HG02973 (cell line): ENCODE results near the gene LITAF.
"Not testable (repeated sequence)": the region's sequence is repeated elsewhere in the genome, so short reads cannot be mapped to it uniquely, and the experiment has no call there.

Experiments
- ATAC-seq: cut with Tn5 transposase; IDR thresholded peaks from one replicate; pipeline ENCODE4 v1.9.1; 2021; ENCODE audit warnings: moderate library complexity; ENCODE audit not compliant: unreplicated experiment

The LITAF gene

DNA sequence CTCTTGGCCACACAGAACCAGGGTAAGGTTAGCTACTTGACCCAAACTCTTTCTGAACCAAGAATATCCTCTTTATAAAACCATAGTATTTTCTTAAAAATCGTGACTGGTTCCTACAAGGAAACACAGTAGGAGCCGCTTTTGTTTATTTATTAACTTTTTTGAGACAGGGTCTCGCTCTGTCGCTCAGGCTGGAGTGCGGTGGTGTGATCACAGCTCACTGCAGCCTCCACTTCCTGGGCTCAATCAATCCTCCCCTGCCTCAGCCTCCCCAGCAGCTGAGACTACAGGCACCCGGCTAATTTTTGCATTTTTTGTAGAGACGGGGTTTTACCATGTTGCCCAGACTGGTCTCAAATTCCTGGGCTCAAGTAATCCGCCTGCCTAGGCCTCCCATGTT lies 14.7 kb upstream of the LITAF start:
- ATAC-seq: no peak

DNA sequence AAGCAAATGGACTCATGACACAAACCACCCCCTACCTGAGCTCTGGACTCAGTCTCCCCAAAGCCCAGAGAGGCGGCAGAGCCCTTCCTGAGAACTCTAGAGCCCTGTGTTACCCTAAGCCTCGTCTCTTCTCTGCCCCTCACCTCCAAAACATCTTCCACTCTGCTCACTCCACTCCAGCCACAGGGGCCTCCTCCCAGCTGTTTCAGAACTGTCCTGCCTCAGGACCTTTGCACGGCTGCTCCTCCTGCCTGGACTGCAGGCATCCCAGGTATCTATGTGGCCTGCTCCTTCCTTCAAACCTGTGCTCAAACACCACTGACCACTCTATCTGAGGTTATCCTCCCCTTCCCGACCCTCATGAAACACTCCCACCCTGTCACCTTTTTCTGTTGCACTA lies 12.9 kb upstream of the LITAF start:
- ATAC-seq: no peak

GRCh38 chr16:11597235-11598095 lies 10.7 kb upstream of the LITAF start:
- ATAC-seq: no peak

DNA sequence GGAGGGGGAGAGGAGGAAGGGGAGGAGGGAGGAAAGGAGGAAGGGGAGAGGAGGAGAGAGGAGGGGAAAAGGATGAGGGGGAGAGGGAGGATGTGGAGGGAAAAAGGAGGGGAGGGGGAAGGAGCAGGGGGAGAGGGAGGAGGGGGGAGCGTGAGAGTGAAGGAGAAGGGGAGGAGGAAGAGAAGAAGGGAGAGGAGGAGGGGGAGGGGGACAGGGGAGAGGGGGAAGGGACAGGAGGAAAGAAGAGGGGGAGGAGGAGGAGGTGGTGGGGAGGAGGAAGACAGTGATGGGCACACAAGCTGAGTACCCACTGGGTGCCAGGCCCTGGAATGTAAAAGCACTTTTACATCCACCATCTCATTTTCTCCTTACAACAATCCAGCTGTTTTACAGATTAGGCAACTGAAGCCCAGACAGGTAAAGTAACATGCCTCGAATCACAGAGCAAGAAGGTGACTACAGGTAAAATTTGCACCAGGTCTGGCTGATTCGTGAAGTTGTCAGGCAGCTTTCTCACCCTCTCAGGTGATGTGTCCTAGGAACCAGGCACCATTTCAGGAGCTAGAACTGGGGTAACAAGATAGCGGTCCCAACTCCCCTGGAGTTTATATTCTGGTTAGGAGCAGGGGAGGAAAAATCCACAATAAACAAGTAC lies 10.0 kb upstream of the LITAF start:
- ATAC-seq: no peak

GRCh38 chr16:11593581-11593980 lies 6.9 kb upstream of the LITAF start:
- no peak for ATAC-seq

- ATAC-seq: not testable (repeated sequence)
Observed at GRCh38 chr16:11593076-11593475, 6.4 kb upstream of the LITAF start.

DNA sequence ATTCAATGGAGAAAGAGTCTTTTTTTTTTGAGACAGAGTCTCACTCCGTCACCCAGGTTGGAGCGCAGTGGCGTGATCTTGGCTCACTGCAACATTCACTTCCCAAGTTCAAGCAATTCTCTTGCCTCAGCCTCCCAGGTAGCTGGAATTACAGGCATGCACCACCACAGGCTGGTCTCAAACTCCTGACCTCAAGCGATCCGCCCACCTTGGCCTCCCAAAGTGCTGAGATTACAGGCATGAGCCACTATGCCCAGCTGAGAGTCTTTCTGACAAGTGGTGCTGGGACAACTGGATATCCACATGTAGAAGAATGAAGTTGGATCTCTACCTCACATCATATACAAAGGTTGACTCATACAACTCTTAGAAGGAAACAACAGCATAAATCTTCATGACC lies 4.9 kb upstream of the LITAF start:
- not testable (repeated sequence) for ATAC-seq

DNA sequence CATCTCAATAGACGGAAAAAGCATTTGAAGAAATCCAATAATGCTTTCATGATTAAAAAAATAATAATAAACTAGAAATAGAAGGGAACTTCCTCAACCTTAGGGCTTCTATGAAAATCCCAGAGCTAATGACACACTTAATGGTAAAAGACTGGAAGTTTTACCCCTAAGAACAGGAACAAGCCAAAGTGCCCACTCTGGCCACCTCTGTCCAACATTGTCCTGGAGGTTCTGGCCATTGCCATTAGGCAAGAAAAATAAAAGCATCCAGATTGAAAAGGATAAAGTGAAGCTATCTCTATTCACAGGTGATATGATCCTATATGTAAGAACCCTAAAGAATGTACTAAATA lies 2.5 kb upstream of the LITAF start:
- ATAC-seq: no peak

- ATAC-seq: no peak
Observed at GRCh38 chr16:11588321-11589197, 1.8 kb upstream of the LITAF start.

GRCh38 chr16:11587643-11588247 lies 1.0 kb upstream of the LITAF start:
- no peak for ATAC-seq

DNA sequence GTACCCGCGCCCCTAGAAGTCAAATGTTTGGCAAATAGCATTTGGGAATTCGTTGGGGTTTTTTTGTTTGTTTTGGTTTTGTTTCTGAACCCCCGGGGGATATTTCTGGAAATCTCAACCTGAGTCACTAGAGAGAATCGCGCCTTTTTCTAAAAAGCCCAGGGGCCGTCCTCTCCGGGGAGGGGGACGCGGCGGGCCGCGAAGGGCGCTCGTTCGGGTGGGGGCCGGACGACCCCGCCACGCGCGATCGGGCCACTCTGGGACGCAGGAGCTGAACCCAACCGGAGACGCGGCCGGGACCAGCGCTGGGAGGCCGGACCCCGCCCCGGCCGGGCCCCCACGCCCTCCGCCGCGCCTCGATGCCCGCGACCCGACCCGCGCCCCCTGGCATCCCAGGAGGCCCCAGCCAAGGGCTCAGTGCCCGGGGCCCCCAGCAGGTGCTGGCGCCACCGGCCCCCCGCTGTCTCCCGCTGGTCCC lies 302 bp downstream of the LITAF start:
- ATAC-seq: no peak

DNA sequence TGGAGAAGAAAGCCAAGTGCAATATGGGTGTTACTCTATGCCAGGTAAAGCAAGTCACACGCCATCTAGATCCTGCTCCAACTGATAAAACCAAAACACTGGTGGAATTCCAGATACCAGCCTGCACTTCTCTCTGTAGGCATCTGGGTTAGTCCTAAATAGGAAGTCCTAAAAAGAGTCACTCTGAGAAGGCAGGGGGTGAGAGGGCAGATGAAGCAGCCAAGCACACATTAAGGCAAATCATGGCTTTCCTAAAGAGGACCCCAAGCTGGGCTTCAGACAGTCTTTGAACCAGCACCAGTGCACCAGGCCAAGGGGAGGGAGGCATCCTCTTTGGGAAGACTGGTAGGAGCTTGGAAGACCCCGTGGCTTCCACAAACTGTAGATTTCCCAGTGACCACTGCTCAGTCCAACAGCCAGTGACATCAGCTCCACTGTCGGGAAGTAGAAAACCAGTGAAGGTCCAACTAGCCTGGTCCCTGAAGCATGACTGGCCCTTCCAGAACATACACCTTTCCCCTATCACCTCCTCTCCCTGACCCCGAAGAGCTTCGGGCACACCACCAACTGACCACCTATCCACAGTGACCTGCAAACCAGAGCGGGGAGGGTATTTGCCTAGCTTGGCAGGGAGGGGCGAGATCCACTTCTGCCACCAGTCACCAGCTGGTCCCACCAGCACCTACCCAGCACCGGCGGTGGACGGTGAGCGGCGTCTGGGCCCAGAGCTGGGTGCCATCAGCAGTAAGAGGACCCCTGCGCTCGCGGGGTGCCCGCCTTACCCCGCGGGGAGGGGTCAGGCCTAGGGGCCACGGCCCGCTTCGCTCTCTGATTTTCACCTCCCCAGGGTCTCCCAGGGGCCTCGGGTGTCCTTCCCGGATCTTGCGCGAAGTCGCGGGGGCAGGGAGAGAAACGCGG lies 1.0 kb downstream of the LITAF start:
- no peak for ATAC-seq

GRCh38 chr16:11583889-11584565 lies 2.7 kb downstream of the LITAF start:
- no peak for ATAC-seq

GRCh38 chr16:11583166-11583565 lies 3.6 kb downstream of the LITAF start:
- ATAC-seq: no peak

DNA sequence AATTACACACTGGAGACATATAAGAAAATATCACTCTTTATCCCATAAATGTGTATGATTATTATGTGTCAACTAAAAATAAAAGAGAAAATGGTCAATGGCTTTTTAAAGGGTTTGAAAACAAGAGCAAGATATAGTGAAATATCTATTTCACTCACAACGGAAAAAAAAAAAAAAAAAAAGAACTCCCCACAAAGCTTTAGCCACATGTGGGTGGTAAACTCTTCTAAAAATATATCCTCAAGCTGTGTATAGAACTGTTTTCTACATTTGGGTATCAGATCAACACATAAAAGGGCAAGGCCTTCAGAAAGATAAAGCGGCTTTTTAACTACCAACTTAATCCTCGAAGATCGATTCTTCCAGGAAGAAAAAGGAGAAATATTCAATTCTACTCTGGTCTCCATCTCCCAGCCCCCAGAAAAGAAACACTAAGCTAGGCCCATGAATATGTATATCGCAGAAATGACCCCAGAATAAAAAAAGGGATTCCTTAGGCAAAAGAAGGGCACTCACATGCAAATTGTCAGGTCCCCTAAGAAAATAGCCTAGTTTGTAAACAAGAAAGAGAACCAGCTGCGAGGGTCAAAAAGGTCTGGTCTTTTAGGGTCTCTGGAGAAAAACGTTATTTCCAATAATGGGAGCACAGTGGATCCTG lies 4.4 kb downstream of the LITAF start:
- no peak for ATAC-seq

GRCh38 chr16:11581678-11582077 lies 5.0 kb downstream of the LITAF start:
- ATAC-seq: no peak

DNA sequence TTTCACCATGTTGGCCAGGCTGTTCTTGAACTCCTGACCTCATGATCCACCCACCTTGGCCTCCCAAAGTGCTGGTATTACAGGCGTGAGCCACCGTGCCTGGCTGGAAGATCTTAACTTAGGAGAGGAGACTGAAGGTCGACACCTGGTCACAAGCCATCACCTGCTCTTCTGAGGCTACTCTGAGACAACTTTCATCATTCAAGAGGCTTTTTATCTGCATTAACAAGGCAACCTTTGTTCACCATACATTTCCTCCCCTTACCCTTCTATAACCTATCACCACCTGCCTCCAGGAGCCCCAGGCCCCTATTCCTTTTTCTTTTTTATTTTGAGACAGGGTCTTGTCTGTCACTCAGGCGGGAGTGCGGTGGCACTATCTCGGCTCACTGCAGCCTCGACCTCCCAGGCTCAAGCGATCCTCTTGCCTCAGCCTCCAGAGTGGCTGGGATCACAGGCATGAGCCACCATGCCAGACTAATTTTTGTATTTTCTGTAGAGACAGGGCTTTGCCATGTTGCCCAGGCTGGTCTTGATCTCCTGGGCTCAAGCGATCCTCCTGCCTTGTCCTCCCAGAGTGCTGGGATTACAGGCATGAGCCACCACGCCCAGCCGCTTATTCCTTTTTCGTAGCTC lies 6.2 kb downstream of the LITAF start:
- ATAC-seq: no peak

GRCh38 chr16:11577290-11577660 lies 9.4 kb downstream of the LITAF start:
- not testable (repeated sequence) for ATAC-seq
